Measurements from ENCODE around the gene HSPB1. TPM values are rescaled to one million over a fixed set of nuclear protein-coding genes. Genes with fewer than 3 reads are reported as not detected.
A peak's percentile ranks its signal among the peaks of the same experiment; 100 is the strongest.

Gene HSPB1
- total RNA-seq, 6 experiments from 2014 or later = 64.4 to 275 (median 234) TPM

DNA sequence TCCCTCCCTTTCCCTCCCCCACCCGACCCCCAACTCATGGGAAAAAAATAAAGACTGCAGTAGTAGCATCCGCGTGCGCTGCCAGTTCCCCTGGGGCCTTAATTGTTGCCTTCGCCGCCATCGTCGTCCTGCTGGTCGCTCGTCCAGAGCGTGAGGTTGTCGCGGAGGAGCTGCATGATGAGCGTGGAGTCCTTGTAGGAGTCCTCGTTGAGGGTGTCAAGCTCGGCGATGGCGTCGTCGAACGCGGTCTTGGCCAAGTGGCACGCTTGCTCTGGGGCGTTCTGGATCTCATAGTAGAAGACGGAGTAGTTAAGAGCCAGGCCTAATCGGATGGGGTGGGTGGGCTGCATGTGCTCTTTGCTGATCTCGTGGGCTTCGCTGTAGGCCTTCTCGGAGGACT is 27.0 kb downstream of the HSPB1 start:
- Histone ChIP-seq H3K27me3 (no peaks in the 10 kb centered on the region), H3K36me3 (peaks cover 0 to 31% (median 9%) of the 10 kb centered on the region in 4 donors), H3K4me1 (peaks cover 0 to 41% (median 13%) of the 10 kb centered on the region in 4 donors), H3K9me3 (no peaks in the 10 kb centered on the region), H3K27ac (no peak overlapping the region), H3K4me3 (no peak overlapping the region)
- intact Hi-C loops (cut with DNase I) = no loop called here
- whole genome bisulfite sequencing (ENCODE audit: insufficient coverage, low coverage, low lambda C conversion rate, missing lambda C conversion rate) = 97% methylated on average over 25 of the region's 29 CpGs
- ATAC-seq = no peak
- no peak for DNase-seq
- no peak for TF ChIP-seq POLR2A (IDR thresholded peaks at IDR 0.05)
- TF ChIP-seq, protein P1, sequence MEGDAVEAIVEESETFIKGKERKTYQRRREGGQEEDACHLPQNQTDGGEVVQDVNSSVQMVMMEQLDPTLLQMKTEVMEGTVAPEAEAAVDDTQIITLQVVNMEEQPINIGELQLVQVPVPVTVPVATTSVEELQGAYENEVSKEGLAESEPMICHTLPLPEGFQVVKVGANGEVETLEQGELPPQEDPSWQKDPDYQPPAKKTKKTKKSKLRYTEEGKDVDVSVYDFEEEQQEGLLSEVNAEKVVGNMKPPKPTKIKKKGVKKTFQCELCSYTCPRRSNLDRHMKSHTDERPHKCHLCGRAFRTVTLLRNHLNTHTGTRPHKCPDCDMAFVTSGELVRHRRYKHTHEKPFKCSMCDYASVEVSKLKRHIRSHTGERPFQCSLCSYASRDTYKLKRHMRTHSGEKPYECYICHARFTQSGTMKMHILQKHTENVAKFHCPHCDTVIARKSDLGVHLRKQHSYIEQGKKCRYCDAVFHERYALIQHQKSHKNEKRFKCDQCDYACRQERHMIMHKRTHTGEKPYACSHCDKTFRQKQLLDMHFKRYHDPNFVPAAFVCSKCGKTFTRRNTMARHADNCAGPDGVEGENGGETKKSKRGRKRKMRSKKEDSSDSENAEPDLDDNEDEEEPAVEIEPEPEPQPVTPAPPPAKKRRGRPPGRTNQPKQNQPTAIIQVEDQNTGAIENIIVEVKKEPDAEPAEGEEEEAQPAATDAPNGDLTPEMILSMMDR (IDR thresholded peaks at IDR 0.05) = no peak

DNA sequence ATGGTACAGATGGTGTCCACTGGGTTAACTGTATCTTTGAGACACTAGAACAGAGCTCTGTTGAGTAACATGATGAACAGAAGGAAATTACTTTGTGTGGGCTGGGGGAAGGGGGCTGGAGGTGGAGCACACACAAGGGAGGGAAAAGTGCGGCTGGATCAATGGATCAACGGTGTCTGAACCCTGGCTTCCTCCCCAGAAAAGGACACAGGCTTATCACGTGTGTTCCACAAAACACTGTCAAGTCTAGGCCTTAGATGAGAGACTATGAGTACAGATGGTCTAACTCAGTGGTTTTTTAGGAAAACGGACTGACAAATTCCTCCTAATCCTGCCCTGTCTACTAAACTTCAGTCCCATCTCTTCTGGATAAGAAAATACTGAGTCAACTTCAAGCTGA is 27.8 kb downstream of the HSPB1 start:
- Histone ChIP-seq H3K4me1 (peaks cover 0 to 41% (median 13%) of the 10 kb centered on the region in 4 donors), H3K36me3 (peaks cover 0 to 31% (median 9%) of the 10 kb centered on the region in 4 donors), H3K27me3 (no peaks in the 10 kb centered on the region), H3K9me3 (no peaks in the 10 kb centered on the region), H3K4me3 (no peak overlapping the region), H3K27ac (no peak overlapping the region)
- peak; percentile 45 to 78 (median 64) for ATAC-seq
- peak in 1 of 3 donors; percentile 60 for DNase-seq
- intact Hi-C loops (cut with DNase I) = no loop called here
- WGBS (ENCODE audit: insufficient coverage, low coverage, low lambda C conversion rate, missing lambda C conversion rate) = 14% methylated on average over 4 of the region's 4 CpGs
- TF ChIP-seq, protein P1 (IDR thresholded peaks at IDR 0.05) = no peak
- no peak for TF ChIP-seq POLR2A (IDR thresholded peaks at IDR 0.05)

DNA sequence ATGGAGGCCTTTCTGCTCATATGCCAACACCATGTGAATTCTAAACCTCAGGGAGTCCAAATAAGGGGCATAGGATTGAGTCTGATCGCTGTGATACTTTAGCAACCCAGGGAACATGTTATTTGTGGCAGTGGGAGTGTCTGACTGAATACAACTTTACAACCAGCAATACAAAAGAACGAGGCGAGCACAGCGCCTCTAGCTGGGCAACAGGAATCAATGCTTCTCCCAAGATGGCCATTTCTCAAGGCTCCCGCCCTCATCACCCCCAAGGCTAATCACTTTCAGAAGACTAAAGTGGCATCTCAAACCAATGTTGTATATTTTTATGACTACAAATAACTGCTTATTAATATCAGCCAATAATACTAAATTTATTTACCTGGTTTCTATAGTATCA is 28.2 kb downstream of the HSPB1 start:
- no peak for DNase-seq
- Histone ChIP-seq H3K9me3 (no peaks in the 10 kb centered on the region), H3K4me1 (peaks cover 0 to 41% (median 13%) of the 10 kb centered on the region in 4 donors), H3K4me3 (no peak overlapping the region), H3K27ac (no peak overlapping the region), H3K27me3 (no peaks in the 10 kb centered on the region), H3K36me3 (peaks cover 0 to 31% (median 9%) of the 10 kb centered on the region in 4 donors)
- WGBS (ENCODE audit: insufficient coverage, low coverage, low lambda C conversion rate, missing lambda C conversion rate) = 100% methylated on average over 4 of the region's 5 CpGs
- intact Hi-C loops (cut with DNase I) = no loop called here
- ATAC-seq = no peak
- TF ChIP-seq, protein P1 (IDR thresholded peaks at IDR 0.05) = no peak
- TF ChIP-seq POLR2A (IDR thresholded peaks at IDR 0.05) = no peak

DNA sequence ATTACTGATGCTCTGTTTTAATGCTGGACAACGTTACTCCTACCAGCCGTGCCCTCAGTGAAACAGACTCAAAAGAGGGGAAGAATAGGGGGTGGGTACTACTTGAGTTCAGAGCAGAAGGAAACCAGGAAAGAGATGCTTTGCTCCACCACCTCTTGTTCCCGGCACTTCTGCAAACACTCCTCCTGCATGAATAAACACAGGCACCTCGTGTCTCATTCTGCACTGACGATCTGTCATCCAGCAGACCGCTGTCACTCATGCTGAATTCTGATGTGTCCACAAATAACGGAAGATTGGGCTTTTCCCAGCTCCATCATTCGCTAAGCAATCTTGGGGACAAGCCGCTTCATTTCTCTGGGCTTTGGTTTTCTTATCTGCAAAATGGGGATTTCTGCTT is 29.6 kb downstream of the HSPB1 start:
- Histone ChIP-seq H3K9me3 (no peaks in the 10 kb centered on the region), H3K4me1 (peaks cover 0 to 41% (median 13%) of the 10 kb centered on the region in 4 donors), H3K27ac (no peak overlapping the region), H3K27me3 (no peaks in the 10 kb centered on the region), H3K36me3 (peaks cover 0 to 22% (median 9%) of the 10 kb centered on the region in 4 donors), H3K4me3 (no peak overlapping the region)
- DNase-seq (no peak), ATAC-seq (peak in 1 of 4 donors; percentile 19)
- intact Hi-C loops (cut with DNase I) = no loop called here
- TF ChIP-seq, protein P1 (IDR thresholded peaks at IDR 0.05) = no peak
- no peak for TF ChIP-seq POLR2A (IDR thresholded peaks at IDR 0.05)
- 45% methylated on average over 9 of the region's 9 CpGs for WGBS (ENCODE audit: insufficient coverage, low coverage, low lambda C conversion rate, missing lambda C conversion rate)
